ENCODE measurements around the gene HRCT1. TPM values are rescaled to one million over a fixed set of nuclear protein-coding genes. Genes with fewer than 3 reads are reported as not detected.

HRCT1 gene
- total RNA-seq, 2 experiments from 2014 or later: not detected

DNA sequence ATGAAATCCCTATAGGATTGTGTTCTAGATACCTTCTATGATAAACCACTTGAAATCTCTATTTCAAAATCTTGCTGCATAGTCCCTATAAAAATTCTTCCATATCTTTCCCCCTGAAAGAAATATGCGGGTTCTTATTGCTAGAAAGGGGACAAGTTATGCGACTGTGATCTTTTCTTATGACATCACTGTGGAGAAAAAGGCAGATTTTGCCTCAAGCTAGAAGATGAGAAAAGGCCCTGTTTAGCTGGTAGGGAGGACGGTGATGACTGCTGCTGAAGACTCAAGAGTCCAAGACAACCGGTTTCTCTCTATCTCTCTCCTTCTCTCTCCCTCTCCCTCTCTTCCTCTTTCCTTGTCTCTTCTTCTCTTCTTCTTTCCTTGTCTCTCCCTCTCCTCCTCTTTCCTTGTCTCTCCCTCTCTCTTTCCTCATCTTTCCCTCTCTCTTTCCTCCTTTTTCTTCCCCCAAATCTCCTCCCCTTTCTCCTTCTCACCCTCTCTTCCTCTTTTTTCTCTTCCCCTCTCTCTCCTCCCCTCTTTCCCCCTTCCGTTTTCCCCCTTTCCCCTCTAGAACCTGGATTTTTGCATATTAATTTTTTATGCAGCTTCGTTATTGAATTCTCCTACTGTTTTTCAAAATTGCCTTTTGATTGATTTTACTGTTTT, 46.7 kb downstream of the HRCT1 start:
- H3K9me3 Mint-ChIP-seq: no peaks in the 10 kb centered on the region
- CTCF ChIA-PET: interaction anchor here (0.6 kb wide), 1 partner anchor 10 kb away, joined by 5 read pairs; no protein-coding TSS in a partner anchor
- POLR2A ChIA-PET: no interaction called here
- no peaks in the 10 kb centered on the region for H3K36me3 ChIP-seq (ENCODE audit: insufficient read depth, low read length)
- H3K4me1 ChIP-seq (ENCODE audit: insufficient read depth, low read length): peaks cover 11% of the 10 kb centered on the region
- no peaks in the 10 kb centered on the region for H3K9me3 ChIP-seq (ENCODE audit: control insufficient read depth in 1 of 2, insufficient read depth in 1 of 2, low read length in 2 of 2)
- peaks cover 5% of the 10 kb centered on the region for H3K27me3 Mint-ChIP-seq
- peaks cover 22% of the 10 kb centered on the region for H3K4me1 Mint-ChIP-seq (ENCODE audit: low read depth)
- TF ChIP-seq CTCF (IDR thresholded peaks at IDR 0.05): no peak
- H3K27ac ChIP-seq (ENCODE audit: low read depth in 1 of 2, low read length in 2 of 2): no peak overlapping the region
- DNase-seq (no peak), ATAC-seq (ENCODE audit: poor library complexity) (no peak)
- no peak overlapping the region for H3K4me3 Mint-ChIP-seq
- no peak overlapping the region for H3K27ac Mint-ChIP-seq
- H3K36me3 Mint-ChIP-seq (ENCODE audit: low read depth): no peaks in the 10 kb centered on the region
- no peak overlapping the region for H3K4me3 ChIP-seq (ENCODE audit: low read length)
- intact Hi-C loops (cut with DNase I, micrococcal nuclease): loop anchor here in 1 of 2 experiments (10.0 kb wide), 1 partner anchor 212 kb away; the partner anchor contains the start of gene CCIN
- H3K27me3 ChIP-seq (ENCODE audit: control insufficient read depth in 1 of 2, insufficient read depth in 2 of 2, low read length in 2 of 2): peaks cover 0 to 2% of the 10 kb centered on the region in 2 experiments

- Histone ChIP-seq H3K4me3 (ENCODE audit: low read length) (no peak overlapping the region), H3K4me1 (ENCODE audit: insufficient read depth, low read length) (no peaks in the 10 kb centered on the region), H3K27ac (ENCODE audit: low read depth in 1 of 2, low read length in 2 of 2) (no peak overlapping the region), H3K36me3 (ENCODE audit: insufficient read depth, low read length) (no peaks in the 10 kb centered on the region), H3K9me3 (ENCODE audit: control insufficient read depth in 1 of 2, insufficient read depth in 1 of 2, low read length in 2 of 2) (no peaks in the 10 kb centered on the region), H3K27me3 (ENCODE audit: control insufficient read depth in 1 of 2, insufficient read depth in 2 of 2, low read length in 2 of 2) (peaks cover 0 to 2% of the 10 kb centered on the region in 2 experiments)
- H3K27me3 Mint-ChIP-seq: peaks cover 5% of the 10 kb centered on the region
- peaks cover 6% of the 10 kb centered on the region for H3K4me1 Mint-ChIP-seq (ENCODE audit: low read depth)
- ATAC-seq (ENCODE audit: poor library complexity) (peak; percentile 81), DNase-seq (peak in 13 of 14 experiments; percentile 14 to 83 (median 33))
- H3K36me3 Mint-ChIP-seq (ENCODE audit: low read depth): no peaks in the 10 kb centered on the region
- H3K4me3 Mint-ChIP-seq: no peak overlapping the region
- CTCF ChIA-PET: interaction anchor here (0.6 to 2.2 kb wide), 12 partner anchors 9 to 73 kb away, joined by 3 to 14 read pairs (median 3); no protein-coding TSS in a partner anchor
- TF ChIP-seq CTCF (IDR thresholded peaks at IDR 0.05): peak; percentile 87
- POLR2A ChIA-PET: no interaction called here
- intact Hi-C loops (cut with DNase I, micrococcal nuclease): loop anchor here (1.0 to 10.0 kb wide), 2 partner anchors 68 to 210 kb away; partner anchors contain the start of gene CCIN (in 1 of the 2)
- H3K9me3 Mint-ChIP-seq: no peaks in the 10 kb centered on the region
- no peak overlapping the region for H3K27ac Mint-ChIP-seq
These were observed 49.0 kb downstream of the HRCT1 start for GRCh38 chr9:35954942-35955546.

- no peak overlapping the region for H3K4me3 ChIP-seq (ENCODE audit: low read length)
- POLR2A ChIA-PET: no interaction called here
- peaks cover 0 to 2% of the 10 kb centered on the region in 2 experiments for H3K27me3 ChIP-seq (ENCODE audit: control insufficient read depth in 1 of 2, insufficient read depth in 2 of 2, low read length in 2 of 2)
- H3K27ac ChIP-seq (ENCODE audit: low read depth in 1 of 2, low read length in 2 of 2): no peak overlapping the region
- no peaks in the 10 kb centered on the region for H3K4me1 ChIP-seq (ENCODE audit: insufficient read depth, low read length)
- CTCF ChIA-PET: interaction anchor here (2.2 kb wide), 1 partner anchor 20 kb away, joined by 8 read pairs; no protein-coding TSS in a partner anchor
- TF ChIP-seq CTCF (IDR thresholded peaks at IDR 0.05): no peak
- Mint-ChIP-seq H3K27ac (no peak overlapping the region), H3K9me3 (no peaks in the 10 kb centered on the region), H3K4me3 (no peak overlapping the region), H3K27me3 (peaks cover 5% of the 10 kb centered on the region), H3K4me1 (ENCODE audit: low read depth) (peaks cover 6% of the 10 kb centered on the region), H3K36me3 (ENCODE audit: low read depth) (no peaks in the 10 kb centered on the region)
- no peaks in the 10 kb centered on the region for H3K36me3 ChIP-seq (ENCODE audit: insufficient read depth, low read length)
- DNase-seq: no peak
- intact Hi-C loops (cut with DNase I, micrococcal nuclease): loop anchor here in 1 of 2 experiments (10.0 kb wide), 1 partner anchor 208 kb away; the partner anchor contains the start of gene CCIN
- no peak for ATAC-seq (ENCODE audit: poor library complexity)
- H3K9me3 ChIP-seq (ENCODE audit: control insufficient read depth in 1 of 2, insufficient read depth in 1 of 2, low read length in 2 of 2): no peaks in the 10 kb centered on the region
These were observed 50.6 kb downstream of the HRCT1 start for GRCh38 chr9:35956651-35957050.

Other genes with a start within 250 kb of the HRCT1 start
- gene RMRP, start 248.2 kb upstream of the HRCT1 start, total RNA-seq: over 10,000 TPM; 14,857 to 24,615 TPM
- gene CCDC107, start 247.9 kb upstream of the HRCT1 start, total RNA-seq: 10 to 100 TPM; 10.2 TPM
- gene ARHGEF39, start 241.0 kb upstream of the HRCT1 start, total RNA-seq: under 1 TPM; 0.08 to 0.17 TPM
- gene CA9, start 232.3 kb upstream of the HRCT1 start, total RNA-seq: not detected
- gene TPM2, start 216.3 kb upstream of the HRCT1 start, total RNA-seq: 10 to 100 TPM; 63.1 to 63.5 TPM
- gene TLN1, start 174.0 kb upstream of the HRCT1 start, total RNA-seq: 100 to 1,000 TPM; 149 to 151 TPM
- 10 to 100 TPM; 13.7 to 15.4 TPM for gene CREB3, start 173.5 kb upstream of the HRCT1 start, total RNA-seq
- 10 to 100 TPM; 17.3 to 18.6 TPM for gene GBA2, start 157.0 kb upstream of the HRCT1 start, total RNA-seq
- gene RGP1, start 156.9 kb upstream of the HRCT1 start, total RNA-seq: 10 to 100 TPM; 12.6 to 13.1 TPM
- not detected for gene MSMP, start 151.9 kb upstream of the HRCT1 start, total RNA-seq
- 1 to 10 TPM; 1.2 to 4.2 TPM for gene NPR2, start 114.6 kb upstream of the HRCT1 start, total RNA-seq
- 1 to 10 TPM in 1 of 2 experiments, under 1 TPM in 1; 0.81 to 1.3 TPM for gene SPAG8, start 93.9 kb upstream of the HRCT1 start, total RNA-seq
- gene HINT2, start 91.2 kb upstream of the HRCT1 start, total RNA-seq: 10 to 100 TPM; 10.9 to 12.6 TPM
- not detected for gene FAM221B, start 77.5 kb upstream of the HRCT1 start, total RNA-seq
- gene TMEM8B, start 77.0 kb upstream of the HRCT1 start, total RNA-seq: 1 to 10 TPM; 8.9 to 9.6 TPM
- not detected for gene OR13J1, start 35.8 kb upstream of the HRCT1 start, total RNA-seq
- gene SPAAR, start 3.3 kb downstream of the HRCT1 start, total RNA-seq: not detected
- not detected for gene OR2S2, start 52.0 kb downstream of the HRCT1 start, total RNA-seq
- 1 to 10 TPM; 9.3 to 9.8 TPM for gene RECK, start 130.7 kb downstream of the HRCT1 start, total RNA-seq
- 10 to 100 TPM; 13.6 to 13.7 TPM for gene GLIPR2, start 230.5 kb downstream of the HRCT1 start, total RNA-seq